IMR-90 (cell line): Measurements from ENCODE around the gene TRIM43B. TPM values are rescaled to one million over a fixed set of nuclear protein-coding genes. Genes with fewer than 3 reads are reported as not detected.

ENCODE experiments used
- ATAC-seq: fragments of 200-7000 bp; cut with Tn5 transposase; 2 replicates; pipeline ENCODE4 v1.9.1; 2020; ENCODE audit warnings: low read depth, mild to moderate bottlenecking, moderate library complexity
- BruUV-seq: library from RNA; stranded (reverse); fragments of 400-500 nt; replicated peaks from 2 replicates; lab custom pipeline; 2021; lab: Mats Ljungman, UMichigan
- CTCF ChIA-PET: fragments of 300-600 bp; formaldehyde crosslinking; extraction: SDS; loops from one replicate; lab custom pipeline; 2021; ENCODE audit warnings: antibody characterized with exemption; lab: Yijun Ruan, JAX
- POLR2A ChIA-PET: fragments of 300-600 bp; sonication (Branson Sonifier 250); formaldehyde crosslinking; loops from one replicate; lab custom pipeline; 2022; ENCODE audit warnings: antibody characterized with exemption; ENCODE audit not compliant: unreplicated experiment; lab: Charles Lee
- DNase-seq: peaks from one replicate; pipeline ENCODE4 v3.0.0; 2013
- H2AFZ ChIP-seq: replicated peaks from 2 replicates; pipeline ENCODE3; 2013; ENCODE audit warnings: low read length, mild to moderate bottlenecking; ENCODE audit not compliant: poor library complexity
- H2AK5ac ChIP-seq: 2 replicates; pipeline ENCODE4 v1.6.1; 2013; ENCODE audit warnings: low read depth, low read length, inconsistent platforms
- H2AK9ac ChIP-seq: replicated peaks from 2 replicates; pipeline ENCODE3; 2013; ENCODE audit warnings: mild to moderate bottlenecking, low read depth, low read length, moderate library complexity; ENCODE audit not compliant: poor library complexity
- H2BK120ac ChIP-seq: 2 replicates; pipeline ENCODE4 v1.6.1; 2013; ENCODE audit warnings: low read depth, low read length, inconsistent platforms
- H2BK15ac ChIP-seq: 3 replicates; pipeline ENCODE4 v1.6.1; 2013; ENCODE audit warnings: low read depth, low read length, inconsistent platforms
- H2BK20ac ChIP-seq: 2 replicates; pipeline ENCODE4 v1.6.1; 2013; ENCODE audit warnings: low read depth, mild to moderate bottlenecking, inconsistent platforms, low read length, moderate library complexity
- H2BK5ac ChIP-seq: 2 replicates; pipeline ENCODE4 v1.6.1; 2013; ENCODE audit warnings: mild to moderate bottlenecking, low read depth, low read length, inconsistent platforms; ENCODE audit not compliant: poor library complexity, severe bottlenecking
- H3K14ac ChIP-seq: replicated peaks from 2 replicates; pipeline ENCODE4 v1.6.1; 2013; ENCODE audit warnings: low read depth, low read length, inconsistent platforms
- H3K18ac ChIP-seq: 2 replicates; pipeline ENCODE4 v1.6.1; 2013; ENCODE audit warnings: low read depth, low read length, control low read depth
- H3K23ac ChIP-seq: 2 replicates; pipeline ENCODE4 v1.6.1; 2013; ENCODE audit warnings: low read depth, low read length, inconsistent platforms
- H3K27ac ChIP-seq: 2 replicates; pipeline ENCODE4 v1.5.1; 2013; ENCODE audit warnings: mild to moderate bottlenecking, control low read depth, low read length; ENCODE audit not compliant: insufficient read depth
- H3K27me3 ChIP-seq: 2 replicates; pipeline ENCODE4 v1.6.1; 2013; ENCODE audit warnings: low read length; ENCODE audit not compliant: control insufficient read depth, insufficient read depth
- H3K36me3 ChIP-seq: 2 replicates; pipeline ENCODE4 v1.6.1; 2013; ENCODE audit warnings: low read length, mixed read lengths; ENCODE audit not compliant: control insufficient read depth, insufficient read depth
- H3K4ac ChIP-seq: 2 replicates; pipeline ENCODE4 v1.6.1; 2013; ENCODE audit warnings: low read depth, low read length, inconsistent platforms
- H3K4me1 ChIP-seq: 2 replicates; pipeline ENCODE4 v1.6.1; 2013; ENCODE audit warnings: low read length, mixed read lengths; ENCODE audit not compliant: control insufficient read depth, insufficient read depth
- H3K4me2 ChIP-seq: 2 replicates; pipeline ENCODE4 v1.6.1; 2013; ENCODE audit warnings: low read depth, mild to moderate bottlenecking, control low read depth, low read length, moderate library complexity
- H3K4me3 ChIP-seq: 2 replicates; pipeline ENCODE4 v1.5.1; 2013; ENCODE audit warnings: low read depth, mild to moderate bottlenecking, control low read depth, low read length, moderate library complexity; ENCODE audit not compliant: insufficient read depth
- H3K56ac ChIP-seq: 2 replicates; pipeline ENCODE4 v1.6.1; 2013; ENCODE audit warnings: low read length, inconsistent platforms; ENCODE audit not compliant: insufficient read depth; ENCODE audit errors: extremely low read depth
- H3K79me1 ChIP-seq, 2 experiments: 2 replicates each; pipeline ENCODE4 v1.6.1; 2013; ENCODE audit warnings: low read length in 2 of 2, inconsistent platforms in 1 of 2, low read depth in 1 of 2
- H3K9ac ChIP-seq: 2 replicates; pipeline ENCODE4 v1.6.1; 2013; ENCODE audit warnings: low read depth, low read length, control low read depth
- H3K9me1 ChIP-seq: 2 replicates; pipeline ENCODE4 v1.6.1; 2013; ENCODE audit warnings: low read length, inconsistent platforms; ENCODE audit not compliant: insufficient read depth
- H3K9me3 ChIP-seq: 2 replicates; pipeline ENCODE4 v1.6.1; 2013; ENCODE audit warnings: low read length; ENCODE audit not compliant: control insufficient read depth, insufficient read depth
- H4K20me1 ChIP-seq: 2 replicates; pipeline ENCODE4 v1.6.1; 2013; ENCODE audit warnings: low read length, inconsistent platforms; ENCODE audit not compliant: insufficient read depth
- H4K5ac ChIP-seq: 2 replicates; pipeline ENCODE4 v1.6.1; 2013; ENCODE audit warnings: mild to moderate bottlenecking, low read depth, low read length, control low read depth
- H4K8ac ChIP-seq, 2 experiments: 2 replicates each; pipeline ENCODE4 v1.6.1; 2013; ENCODE audit warnings: low read depth in 2 of 2, low read length in 2 of 2, control low read depth in 1 of 2, inconsistent platforms in 1 of 2
- H4K91ac ChIP-seq: 2 replicates; pipeline ENCODE4 v1.6.1; 2013; ENCODE audit warnings: low read depth, low read length, inconsistent platforms; ENCODE audit not compliant: insufficient read depth
- CTCF ChIP-seq: conservative IDR thresholded peaks from 2 replicates; pipeline ENCODE4 v1.5.1; 2012; ENCODE audit warnings: mild to moderate bottlenecking, low read depth, low read length, improper control_type of control experiment
- MAFK ChIP-seq: IDR thresholded peaks from 2 replicates; pipeline ENCODE4 v1.6.1; 2012; ENCODE audit warnings: low read depth, low read length, improper control_type of control experiment
- MXI1 ChIP-seq: IDR thresholded peaks from 2 replicates; pipeline ENCODE4 v1.6.1; 2012; ENCODE audit warnings: low read depth, mild to moderate bottlenecking, low read length, moderate library complexity, borderline replicate concordance
- POLR2A ChIP-seq: IDR thresholded peaks from 2 replicates; pipeline ENCODE4 v1.6.1; 2012; ENCODE audit warnings: mild to moderate bottlenecking, low read depth, low read length
- RAD21 ChIP-seq: IDR thresholded peaks from 2 replicates; pipeline ENCODE4 v1.6.1; 2012; ENCODE audit warnings: low read length, improper control_type of control experiment
- WGBS, 2 experiments: methylation state at CpG; one replicate each; pipeline versions ENCODE4 v1.1.5 to v1.1.7; 2013; ENCODE audit warnings: missing lambda C conversion rate in 2 of 2; ENCODE audit not compliant: insufficient read length in 1 of 2; ENCODE audit errors: extremely low coverage in 2 of 2; 5-methylcytosine and 5-hydroxymethylcytosine counted together
- dilution Hi-C: fragments of 300-500 bp; cut with HindIII; formaldehyde crosslinking; loops from one replicate; pipeline ENCODE4 v1.14.3; 2018; ENCODE audit warnings: low sequenced_read_pairs; ENCODE audit not compliant: unreplicated experiment
- in situ Hi-C: fragments of 300-500 bp; cut with MboI; formaldehyde crosslinking; loops from 3 replicates; pipeline ENCODE4 v1.14.3; 2019; ENCODE audit warnings: low sequenced_read_pairs, inconsistent platforms, mixed read lengths
- intact Hi-C: fragments of 100-400 bp; cut with micrococcal nuclease; formaldehyde crosslinking; loops from 2 replicates; pipeline ENCODE4 v1.10.0; 2022
- polyA plus RNA-seq, 3 experiments: library from polyadenylated mRNA; depleted of rRNA; stranded (reverse); fragments of >200 nt; gene quantifications; 2 replicates each; pipeline ENCODE4 v1.2.3, GENCODE V29; 2012; ENCODE audit warnings: low replicate concordance in 1 of 3
- total RNA-seq: library from RNA; depleted of rRNA; stranded (reverse); fragments of >200 nt; gene quantifications from 2 replicates; pipeline ENCODE4 v1.2.3, GENCODE V29; 2012

TRIM43B gene
- total and polyA plus RNA-seq, 2 of the 4 experiments (the other 2 are of a cell fraction) = not detected

GRCh38 chr2:95525294-95526035 is 40.9 kb upstream of the TRIM43B start:
- H4K8ac ChIP-seq = peak overlapping the region; percentile 77 to 90; a peak in 3 of 4 replicates
- BruUV-seq = no TSS peak
- H2BK20ac ChIP-seq = no peak overlapping the region; the same call in 1 of the 2 replicates
- ATAC-seq (no peak), DNase-seq (no peak)
- no peak overlapping the region for H3K27ac ChIP-seq
- H3K4me1 ChIP-seq = peaks cover 3% of the 10 kb centered on the region
- no peak overlapping the region for H2BK120ac ChIP-seq
- no peak overlapping the region for H3K9ac ChIP-seq
- in situ Hi-C loops (no loop called here), dilution Hi-C loops (no loop called here), intact Hi-C loops (loop anchor here (5.0 kb wide), 1 partner anchor 157 kb away; no protein-coding TSS in a partner anchor)
- ChIA-PET CTCF (no interaction called here), POLR2A (no interaction called here)
- peak overlapping the region; percentile 19; the same call in 1 of the 2 replicates for H3K23ac ChIP-seq
- H3K4me2 ChIP-seq = peak overlapping the region; percentile 76
- no peak overlapping the region for H3K56ac ChIP-seq
- H3K4me3 ChIP-seq = peak overlapping the region; percentile 65
- 0 out of 2 replicates have a peak overlapping the region, but pooled peaks have one; percentile 74 for H3K14ac ChIP-seq
- no peak overlapping the region for H2BK5ac ChIP-seq
- peak overlapping the region; percentile 50 for H2AK9ac ChIP-seq
- H3K27me3 ChIP-seq = no peaks in the 10 kb centered on the region
- H3K9me1 ChIP-seq = 0 out of 2 replicates have a peak, but pooled peaks cover 10% of the 10 kb centered on the region
- TF ChIP-seq MXI1 (no peak), RAD21 (no peak), CTCF (no peak), MAFK (no peak), POLR2A (no peak)
- no peak overlapping the region for H2BK15ac ChIP-seq
- H2AFZ ChIP-seq = no peak overlapping the region
- no peak overlapping the region for H3K18ac ChIP-seq
- H3K9me3 ChIP-seq = no peaks in the 10 kb centered on the region
- H4K5ac ChIP-seq = peak overlapping the region; percentile 65
- H2AK5ac ChIP-seq = peak overlapping the region; percentile 23; the same call in 1 of the 2 replicates
- peaks cover 8% of the 10 kb centered on the region for H3K36me3 ChIP-seq
- WGBS, 2 experiments = 82% methylated on average over 34 of the region's 41 CpGs; no CpG with 5 or more reads in 1 of the 2 experiments
- no peak overlapping the region for H4K91ac ChIP-seq
- H4K20me1 ChIP-seq = 0 out of 2 replicates have a peak, but pooled peaks cover 7% of the 10 kb centered on the region
- H3K79me1 ChIP-seq = peaks cover 0 to 29% of the 10 kb centered on the region in 2 experiments; a peak in 2 of 4 replicates
- H3K4ac ChIP-seq = peak overlapping the region; percentile 67; the same call in 1 of the 2 replicates
